Brain microvascular endothelial cell (primary cell): ENCODE results near the gene CCSAP.

ENCODE experiments used
- DNase-seq: peaks from one replicate; pipeline ENCODE4 v3.0.0-alpha.2; 2020
- H3K27ac ChIP-seq: fragments of 250-450 bp; sonication (Bioruptor Pico); 2 replicates; pipeline ENCODE4 v1.5.1; 2020; ENCODE audit warnings: mild to moderate bottlenecking, moderate library complexity
- H3K27me3 ChIP-seq: fragments of 250-450 bp; sonication (Bioruptor Pico); replicated peaks from 2 replicates; pipeline ENCODE4 v1.5.1; 2020; ENCODE audit warnings: mild to moderate bottlenecking
- H3K36me3 ChIP-seq: fragments of 250-450 bp; sonication (Bioruptor Pico); replicated peaks from 2 replicates; pipeline ENCODE4 v1.5.1; 2020; ENCODE audit warnings: mild to moderate bottlenecking
- H3K4me3 ChIP-seq: 2 replicates; pipeline ENCODE4 v1.5.1; 2011; ENCODE audit warnings: low read depth, mild to moderate bottlenecking, control low read depth, low read length, moderate library complexity
- in situ Hi-C: cut with HindIII; loops from 2 replicates; pipeline ENCODE4 v1.10.0; 2017; ENCODE audit warnings: low sequenced_read_pairs, low pct_ligation_motif_present
- TF ChIP-seq, protein P1 (sequence below): IDR thresholded peaks from 2 replicates; pipeline ENCODE4 v1.5.1; 2011; ENCODE audit warnings: low read depth, mild to moderate bottlenecking, moderate library complexity, low read length, control low read depth, inconsistent platforms; ENCODE audit errors: missing control alignments

The CCSAP gene

DNA sequence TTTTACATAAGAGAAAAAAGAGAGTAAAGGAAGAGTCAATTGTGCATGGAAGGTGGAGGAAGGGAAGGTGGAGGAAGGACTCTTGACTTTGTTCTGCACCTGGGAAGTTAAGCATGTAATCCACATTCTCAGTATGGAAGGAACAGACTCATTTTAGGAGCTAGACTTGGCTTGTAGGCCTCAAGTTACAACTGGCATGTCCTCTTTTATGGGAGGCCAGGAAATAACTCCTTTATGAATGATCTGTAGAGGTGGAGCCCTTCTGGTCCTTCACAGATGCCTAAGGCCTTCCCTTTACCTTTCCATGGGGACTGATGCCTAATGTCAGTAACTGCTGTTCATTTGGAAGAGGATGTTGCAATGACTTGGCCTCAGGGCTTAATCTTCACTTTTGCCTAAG, 29.4 kb upstream of the CCSAP start:
- in situ Hi-C loops: no loop called here

DNA sequence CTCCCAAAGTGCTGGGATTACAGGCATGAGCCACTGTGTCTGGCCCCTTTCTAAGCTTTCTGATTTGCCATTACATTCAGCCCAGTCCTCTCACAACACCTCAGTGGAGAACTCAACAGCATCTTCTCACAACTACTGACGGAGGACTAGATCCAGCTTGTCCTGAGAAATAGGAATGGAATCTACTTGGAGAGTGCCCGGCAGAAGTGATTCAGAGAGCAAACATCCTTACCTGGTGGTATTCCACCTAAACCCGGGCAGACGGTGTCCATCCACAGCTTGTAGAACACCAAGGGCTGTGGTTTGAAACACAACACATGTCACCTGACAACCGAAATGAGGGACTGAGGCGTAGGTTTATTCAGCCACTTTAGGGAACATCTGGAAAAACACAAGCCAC, 28.8 kb upstream of the CCSAP start:
- no peak for DNase-seq
- Histone ChIP-seq H3K27ac (no peak overlapping the region), H3K4me3 (no peak overlapping the region), H3K36me3 (no peaks in the 10 kb centered on the region), H3K27me3 (peaks cover 5% of the 10 kb centered on the region)
- TF ChIP-seq, protein P1, sequence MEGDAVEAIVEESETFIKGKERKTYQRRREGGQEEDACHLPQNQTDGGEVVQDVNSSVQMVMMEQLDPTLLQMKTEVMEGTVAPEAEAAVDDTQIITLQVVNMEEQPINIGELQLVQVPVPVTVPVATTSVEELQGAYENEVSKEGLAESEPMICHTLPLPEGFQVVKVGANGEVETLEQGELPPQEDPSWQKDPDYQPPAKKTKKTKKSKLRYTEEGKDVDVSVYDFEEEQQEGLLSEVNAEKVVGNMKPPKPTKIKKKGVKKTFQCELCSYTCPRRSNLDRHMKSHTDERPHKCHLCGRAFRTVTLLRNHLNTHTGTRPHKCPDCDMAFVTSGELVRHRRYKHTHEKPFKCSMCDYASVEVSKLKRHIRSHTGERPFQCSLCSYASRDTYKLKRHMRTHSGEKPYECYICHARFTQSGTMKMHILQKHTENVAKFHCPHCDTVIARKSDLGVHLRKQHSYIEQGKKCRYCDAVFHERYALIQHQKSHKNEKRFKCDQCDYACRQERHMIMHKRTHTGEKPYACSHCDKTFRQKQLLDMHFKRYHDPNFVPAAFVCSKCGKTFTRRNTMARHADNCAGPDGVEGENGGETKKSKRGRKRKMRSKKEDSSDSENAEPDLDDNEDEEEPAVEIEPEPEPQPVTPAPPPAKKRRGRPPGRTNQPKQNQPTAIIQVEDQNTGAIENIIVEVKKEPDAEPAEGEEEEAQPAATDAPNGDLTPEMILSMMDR: no peak
- in situ Hi-C loops: no loop called here

More for the DNA sequence above, 29.4 kb upstream of the CCSAP start:
- Histone ChIP-seq H3K4me3 (no peak overlapping the region), H3K36me3 (no peaks in the 10 kb centered on the region), H3K27me3 (peaks cover 5% of the 10 kb centered on the region), H3K27ac (no peak overlapping the region)
- TF ChIP-seq, protein P1: no peak
- no peak for DNase-seq

DNA sequence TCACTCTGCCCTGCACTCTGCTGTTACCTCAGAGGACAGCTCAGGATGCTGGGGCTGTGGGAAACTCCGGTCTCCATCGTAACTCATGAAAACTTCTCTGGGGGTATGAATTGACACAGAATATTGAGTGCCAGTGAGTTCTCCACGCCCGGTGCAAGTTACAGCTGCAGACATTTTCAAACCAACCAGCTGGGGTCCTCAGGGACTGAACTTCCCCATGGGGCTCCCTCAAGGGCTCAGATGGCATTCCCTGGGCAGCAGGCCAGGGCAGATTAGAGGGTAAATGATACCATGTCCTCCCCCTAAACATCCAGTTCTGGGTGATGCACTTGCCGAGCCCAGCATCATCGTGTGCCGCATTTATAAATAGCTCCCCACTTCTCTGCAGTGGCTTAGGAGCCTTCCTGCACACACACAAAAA, 27.8 kb upstream of the CCSAP start:
- TF ChIP-seq, protein P1: no peak
- Histone ChIP-seq H3K4me3 (no peak overlapping the region), H3K27me3 (peaks cover 5% of the 10 kb centered on the region), H3K27ac (no peak overlapping the region), H3K36me3 (no peaks in the 10 kb centered on the region)
- in situ Hi-C loops: no loop called here
- no peak for DNase-seq

DNA sequence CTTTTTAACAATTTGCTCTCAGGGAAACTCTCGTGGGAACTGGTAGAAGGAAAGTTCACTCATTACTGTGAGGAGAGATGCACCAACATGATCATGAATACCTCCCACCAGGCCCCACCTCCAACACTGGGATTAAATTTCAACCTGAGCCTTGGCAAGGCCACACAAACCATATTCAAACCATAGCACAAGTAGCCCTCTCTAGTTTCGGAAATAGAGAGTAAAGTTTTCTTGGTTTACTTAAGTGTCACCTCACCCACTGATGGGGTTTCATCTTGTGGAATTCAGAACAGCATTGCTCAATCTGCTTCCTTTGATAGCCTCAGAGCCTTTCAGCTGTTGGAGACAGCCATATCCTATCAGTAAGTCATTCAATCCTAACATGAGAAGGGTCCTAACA, 25.5 kb upstream of the CCSAP start:
- in situ Hi-C loops: no loop called here
- TF ChIP-seq, protein P1: no peak
- DNase-seq: no peak
- no peak overlapping the region for H3K4me3 ChIP-seq
- no peak overlapping the region for H3K27ac ChIP-seq
- H3K36me3 ChIP-seq: no peaks in the 10 kb centered on the region
- H3K27me3 ChIP-seq: peaks cover 5% of the 10 kb centered on the region

DNA sequence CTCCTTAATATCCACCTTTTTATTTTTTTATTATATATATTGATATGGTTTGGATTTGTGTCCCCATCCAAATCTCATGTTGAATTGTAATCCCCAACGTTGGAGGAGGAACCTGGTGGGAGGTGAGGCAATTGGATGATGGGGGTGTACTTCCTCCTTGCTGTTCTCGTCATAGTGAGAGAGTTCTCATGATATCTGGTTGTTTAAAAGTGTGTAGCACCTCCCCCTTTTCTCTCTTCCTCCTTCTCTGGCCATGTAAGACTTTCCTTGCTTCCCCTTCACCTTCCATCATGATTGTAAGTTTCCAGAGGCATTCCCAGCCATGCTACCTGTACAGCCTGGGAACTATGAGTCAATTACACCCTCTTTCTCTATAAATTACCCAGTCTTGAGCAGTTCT, 22.7 kb upstream of the CCSAP start:
- no peaks in the 10 kb centered on the region for H3K36me3 ChIP-seq
- no peak overlapping the region for H3K27ac ChIP-seq
- DNase-seq: no peak
- H3K4me3 ChIP-seq: no peak overlapping the region
- TF ChIP-seq, protein P1: no peak
- H3K27me3 ChIP-seq: peaks cover 2% of the 10 kb centered on the region
- in situ Hi-C loops: no loop called here
